Activated T-cell treated with anti-CD3 and anti-CD28 coated beads, Interleukin-2, amount 50 U/mL, for 4 hours (primary cell): ENCODE results near the gene AMBRA1. TPM values are rescaled to one million over a fixed set of nuclear protein-coding genes. Genes with fewer than 3 reads are reported as not detected.

Experiments
- ATAC-seq, 2 donors: fragments of 200-7000 bp; cut with Tn5 transposase; one replicate each; pipeline ENCODE4 v1.10.0; 2021
- DNase-seq: peaks from one replicate; pipeline ENCODE4 v3.0.0-alpha.2; 2020
- H3K27me3 Mint-ChIP-seq: one replicate; pipeline ENCODE4 v1.8.0; 2021; ENCODE audit warnings: low read depth, mixed read lengths
- H3K36me3 Mint-ChIP-seq: one replicate; pipeline ENCODE4 v1.8.0; 2022; ENCODE audit warnings: mixed read lengths; ENCODE audit not compliant: insufficient read depth
- H3K4me1 Mint-ChIP-seq: one replicate; pipeline ENCODE4 v1.8.0; 2021; ENCODE audit warnings: low read depth, mixed read lengths
- H3K4me3 Mint-ChIP-seq: one replicate; pipeline ENCODE4 v1.8.0; 2021; ENCODE audit warnings: mild to moderate bottlenecking, moderate library complexity, mixed read lengths
- H3K9me3 Mint-ChIP-seq: one replicate; pipeline ENCODE4 v1.8.0; 2021; ENCODE audit warnings: mixed read lengths
- total RNA-seq, 3 donors: library from RNA; stranded (reverse); gene quantifications; one replicate each; pipeline ENCODE4 v1.2.1, GENCODE V29; 2021

AMBRA1 gene
- total RNA-seq, 3 donors from 2014 or later = 30.7 to 36.1 (median 31.7) TPM

- DNase-seq (no peak), ATAC-seq (no peak)
- H3K27me3 Mint-ChIP-seq = no peaks in the 10 kb centered on the region
- H3K36me3 Mint-ChIP-seq = peaks cover 36% of the 10 kb centered on the region
- H3K4me3 Mint-ChIP-seq = no peak overlapping the region
- no peaks in the 10 kb centered on the region for H3K9me3 Mint-ChIP-seq
- peaks cover 13% of the 10 kb centered on the region for H3K4me1 Mint-ChIP-seq
Observed at GRCh38 chr11:46505741-46506482, 87.9 kb downstream of the AMBRA1 start.

DNA sequence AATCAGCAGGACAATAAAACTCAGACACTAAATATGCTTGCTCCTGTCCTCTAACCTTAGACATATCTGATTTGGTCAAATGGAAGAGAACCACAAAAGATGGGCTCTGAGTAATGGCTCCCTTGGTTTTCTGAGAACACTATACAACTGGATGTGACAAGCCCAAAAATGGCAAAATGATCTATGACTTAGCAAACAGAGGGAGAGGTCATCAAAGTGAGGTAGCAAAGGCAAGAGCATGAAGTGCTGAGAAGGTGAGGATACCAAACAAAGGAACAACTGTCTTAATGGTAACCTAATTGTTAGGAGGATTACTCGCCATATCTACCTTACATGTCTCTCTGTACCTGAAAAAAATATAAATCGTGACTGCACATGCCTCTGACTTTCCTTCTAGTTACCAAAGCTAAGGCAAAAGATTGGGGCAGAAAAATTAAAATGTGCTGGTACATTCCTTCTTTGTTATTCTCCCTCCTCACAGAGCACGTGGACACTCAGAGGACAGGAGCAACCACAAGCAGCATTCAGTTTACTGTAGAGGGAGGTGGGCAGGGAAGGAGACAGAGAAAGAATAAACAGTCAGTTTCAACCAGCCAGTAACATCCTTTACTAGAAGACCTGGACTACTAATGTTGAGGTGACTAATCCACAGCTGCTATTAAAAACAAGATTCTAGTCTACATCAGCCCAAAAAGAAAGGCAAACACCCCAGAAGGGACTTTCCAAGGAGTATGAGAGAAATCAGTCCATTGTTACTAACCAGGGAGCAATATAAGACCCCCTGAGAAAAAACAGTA is 88.8 kb downstream of the AMBRA1 start:
- peak; percentile 74 to 78 for ATAC-seq
- DNase-seq = no peak
- peaks cover 36% of the 10 kb centered on the region for H3K36me3 Mint-ChIP-seq
- H3K4me3 Mint-ChIP-seq = no peak overlapping the region
- H3K4me1 Mint-ChIP-seq = peaks cover 13% of the 10 kb centered on the region
- no peaks in the 10 kb centered on the region for H3K9me3 Mint-ChIP-seq
- H3K27me3 Mint-ChIP-seq = no peaks in the 10 kb centered on the region

DNA sequence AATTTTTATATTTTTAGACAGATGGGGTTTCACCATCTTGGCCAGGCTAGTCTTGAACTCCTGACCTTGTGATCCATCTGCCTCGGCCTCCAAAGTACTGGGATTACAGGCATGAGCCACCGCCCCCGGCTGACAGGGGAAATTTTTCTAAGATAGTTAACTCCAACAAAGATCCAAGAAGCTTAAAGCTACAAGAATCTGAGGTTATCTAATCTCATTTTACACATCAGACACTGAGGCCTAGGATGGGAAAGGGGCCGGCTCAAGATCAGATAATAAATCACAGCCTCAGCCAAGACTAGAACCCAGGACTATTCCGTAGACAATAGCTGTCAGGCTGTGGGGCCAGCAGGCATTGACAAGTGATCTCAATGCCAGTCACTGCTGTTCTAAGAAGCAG is 94.0 kb downstream of the AMBRA1 start:
- H3K27me3 Mint-ChIP-seq = no peaks in the 10 kb centered on the region
- H3K4me1 Mint-ChIP-seq = peaks cover 2% of the 10 kb centered on the region
- no peak overlapping the region for H3K4me3 Mint-ChIP-seq
- ATAC-seq (no peak), DNase-seq (no peak)
- H3K36me3 Mint-ChIP-seq = peaks cover 15% of the 10 kb centered on the region
- no peaks in the 10 kb centered on the region for H3K9me3 Mint-ChIP-seq

DNA sequence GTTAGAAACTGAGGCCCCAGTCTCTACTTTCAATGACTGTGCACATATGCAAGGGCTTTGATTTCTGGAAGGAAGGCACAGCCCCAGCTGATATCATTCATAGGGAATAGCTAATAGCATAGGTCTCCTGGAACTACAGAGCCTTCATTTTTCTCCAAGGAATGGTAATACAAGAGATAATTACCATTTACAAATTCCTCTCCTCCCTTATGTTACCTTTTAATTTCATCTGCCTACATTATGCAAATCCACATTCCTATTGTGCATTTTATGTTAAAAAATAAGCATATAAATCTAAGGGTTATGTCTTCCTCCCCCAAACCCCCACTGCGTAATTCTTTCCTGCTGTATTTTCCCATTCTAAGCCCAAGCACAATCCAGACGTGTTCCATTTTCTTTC is 94.9 kb downstream of the AMBRA1 start:
- Mint-ChIP-seq H3K4me3 (no peak overlapping the region), H3K36me3 (peaks cover 13% of the 10 kb centered on the region)

DNA sequence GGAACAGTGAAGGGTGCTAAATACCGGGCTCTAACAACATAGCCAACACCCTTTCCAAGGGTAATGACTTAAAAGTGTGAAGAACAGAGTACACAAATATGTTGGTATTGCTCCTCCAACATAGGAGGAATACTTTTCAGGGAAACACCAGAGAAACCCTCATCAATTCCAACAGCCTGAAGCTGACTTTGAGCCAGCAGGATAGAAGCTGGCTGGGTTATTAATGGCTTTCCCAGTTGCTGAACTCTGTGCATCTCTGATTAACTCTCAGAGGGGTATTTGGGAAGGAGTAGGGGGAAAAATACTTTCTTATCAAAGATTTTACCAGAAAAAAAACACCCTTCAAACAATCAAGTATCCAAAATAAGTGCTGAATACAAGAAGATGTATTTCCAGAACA is 95.6 kb downstream of the AMBRA1 start:
- no peaks in the 10 kb centered on the region for H3K27me3 Mint-ChIP-seq
- no peaks in the 10 kb centered on the region for H3K9me3 Mint-ChIP-seq
- DNase-seq (no peak), ATAC-seq (no peak)
- H3K36me3 Mint-ChIP-seq = peaks cover 18% of the 10 kb centered on the region
- H3K4me1 Mint-ChIP-seq = peaks cover 1% of the 10 kb centered on the region
- no peak overlapping the region for H3K4me3 Mint-ChIP-seq

More for the DNA sequence above, 94.9 kb downstream of the AMBRA1 start:
- ATAC-seq (no peak), DNase-seq (no peak)
- no peaks in the 10 kb centered on the region for H3K9me3 Mint-ChIP-seq
- H3K4me1 Mint-ChIP-seq = peaks cover 1% of the 10 kb centered on the region
- no peaks in the 10 kb centered on the region for H3K27me3 Mint-ChIP-seq

DNA sequence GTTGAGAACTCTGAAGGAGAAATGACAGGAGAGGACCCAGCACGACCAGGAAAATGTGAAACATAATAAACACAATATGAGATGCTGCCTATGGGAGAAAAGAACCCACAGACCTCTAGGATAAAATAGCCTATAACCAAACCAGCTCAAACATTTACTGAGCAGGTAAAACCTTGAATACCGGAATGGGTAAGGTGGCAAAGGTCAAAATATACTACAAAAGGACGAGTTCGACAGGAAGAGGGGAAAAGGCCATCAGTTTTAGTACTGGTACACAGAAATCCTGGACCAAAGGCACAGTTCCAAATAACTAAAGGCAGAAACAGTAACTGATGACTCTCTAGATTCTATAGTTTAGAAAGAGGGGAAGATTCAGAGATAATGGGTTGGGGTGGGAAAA is 96.3 kb downstream of the AMBRA1 start:
- ATAC-seq = no peak
- Mint-ChIP-seq H3K36me3 (peaks cover 18% of the 10 kb centered on the region), H3K9me3 (no peaks in the 10 kb centered on the region), H3K4me3 (no peak overlapping the region), H3K27me3 (no peaks in the 10 kb centered on the region), H3K4me1 (peaks cover 1% of the 10 kb centered on the region)
- DNase-seq = no peak

GRCh38 chr11:46493791-46494190 is 100.0 kb downstream of the AMBRA1 start:
- DNase-seq (no peak), ATAC-seq (no peak)
- peaks cover 6% of the 10 kb centered on the region for H3K4me1 Mint-ChIP-seq
- H3K4me3 Mint-ChIP-seq = no peak overlapping the region
- H3K27me3 Mint-ChIP-seq = no peaks in the 10 kb centered on the region
- no peaks in the 10 kb centered on the region for H3K9me3 Mint-ChIP-seq
- H3K36me3 Mint-ChIP-seq = peaks cover 25% of the 10 kb centered on the region

GRCh38 chr11:46492532-46492931 is 101.3 kb downstream of the AMBRA1 start:
- no peak for ATAC-seq
- H3K27me3 Mint-ChIP-seq = no peaks in the 10 kb centered on the region
- H3K4me1 Mint-ChIP-seq = peaks cover 6% of the 10 kb centered on the region
- no peak overlapping the region for H3K4me3 Mint-ChIP-seq
- DNase-seq = no peak
- no peaks in the 10 kb centered on the region for H3K9me3 Mint-ChIP-seq
- H3K36me3 Mint-ChIP-seq = peaks cover 23% of the 10 kb centered on the region

GRCh38 chr11:46491661-46492330 is 102.0 kb downstream of the AMBRA1 start:
- DNase-seq (no peak), ATAC-seq (no peak)
- Mint-ChIP-seq H3K36me3 (peaks cover 19% of the 10 kb centered on the region), H3K4me3 (no peak overlapping the region), H3K27me3 (no peaks in the 10 kb centered on the region), H3K4me1 (peaks cover 6% of the 10 kb centered on the region), H3K9me3 (no peaks in the 10 kb centered on the region)

- Mint-ChIP-seq H3K4me3 (no peak overlapping the region), H3K9me3 (no peaks in the 10 kb centered on the region), H3K36me3 (peaks cover 19% of the 10 kb centered on the region), H3K4me1 (peaks cover 6% of the 10 kb centered on the region), H3K27me3 (no peaks in the 10 kb centered on the region)
- ATAC-seq (no peak), DNase-seq (no peak)
Observed at GRCh38 chr11:46490666-46491065, 103.2 kb downstream of the AMBRA1 start.

- ATAC-seq (peak in 1 of 2 donors; percentile 55), DNase-seq (no peak)
- no peak overlapping the region for H3K4me3 Mint-ChIP-seq
- peaks cover 19% of the 10 kb centered on the region for H3K36me3 Mint-ChIP-seq
- no peaks in the 10 kb centered on the region for H3K9me3 Mint-ChIP-seq
- no peaks in the 10 kb centered on the region for H3K27me3 Mint-ChIP-seq
- peaks cover 6% of the 10 kb centered on the region for H3K4me1 Mint-ChIP-seq
Observed at GRCh38 chr11:46489656-46490560, 103.9 kb downstream of the AMBRA1 start.

- H3K4me1 Mint-ChIP-seq = peaks cover 1% of the 10 kb centered on the region
- no peak overlapping the region for H3K4me3 Mint-ChIP-seq
- no peak for ATAC-seq
- no peak for DNase-seq
- H3K27me3 Mint-ChIP-seq = no peaks in the 10 kb centered on the region
- H3K9me3 Mint-ChIP-seq = no peaks in the 10 kb centered on the region
- H3K36me3 Mint-ChIP-seq = peaks cover 11% of the 10 kb centered on the region
Observed at GRCh38 chr11:46485856-46486443, 107.9 kb downstream of the AMBRA1 start.

- H3K36me3 Mint-ChIP-seq = peaks cover 8% of the 10 kb centered on the region
Observed at GRCh38 chr11:46484101-46484500, 109.7 kb downstream of the AMBRA1 start.

More at GRCh38 chr11:46484101-46484500, 109.7 kb downstream of the AMBRA1 start:
- DNase-seq (no peak), ATAC-seq (no peak)
- no peak overlapping the region for H3K4me3 Mint-ChIP-seq
- no peaks in the 10 kb centered on the region for H3K27me3 Mint-ChIP-seq
- H3K9me3 Mint-ChIP-seq = no peaks in the 10 kb centered on the region
- peaks cover 5% of the 10 kb centered on the region for H3K4me1 Mint-ChIP-seq
